GM21526 (cell line): Measurements from ENCODE around the gene PDRG1.

Experiments used
- ATAC-seq: cut with Tn5 transposase; IDR thresholded peaks from one replicate; pipeline ENCODE4 v1.9.1; 2021; ENCODE audit warnings: moderate library complexity; ENCODE audit not compliant: unreplicated experiment, low FRiP score

Gene PDRG1

DNA sequence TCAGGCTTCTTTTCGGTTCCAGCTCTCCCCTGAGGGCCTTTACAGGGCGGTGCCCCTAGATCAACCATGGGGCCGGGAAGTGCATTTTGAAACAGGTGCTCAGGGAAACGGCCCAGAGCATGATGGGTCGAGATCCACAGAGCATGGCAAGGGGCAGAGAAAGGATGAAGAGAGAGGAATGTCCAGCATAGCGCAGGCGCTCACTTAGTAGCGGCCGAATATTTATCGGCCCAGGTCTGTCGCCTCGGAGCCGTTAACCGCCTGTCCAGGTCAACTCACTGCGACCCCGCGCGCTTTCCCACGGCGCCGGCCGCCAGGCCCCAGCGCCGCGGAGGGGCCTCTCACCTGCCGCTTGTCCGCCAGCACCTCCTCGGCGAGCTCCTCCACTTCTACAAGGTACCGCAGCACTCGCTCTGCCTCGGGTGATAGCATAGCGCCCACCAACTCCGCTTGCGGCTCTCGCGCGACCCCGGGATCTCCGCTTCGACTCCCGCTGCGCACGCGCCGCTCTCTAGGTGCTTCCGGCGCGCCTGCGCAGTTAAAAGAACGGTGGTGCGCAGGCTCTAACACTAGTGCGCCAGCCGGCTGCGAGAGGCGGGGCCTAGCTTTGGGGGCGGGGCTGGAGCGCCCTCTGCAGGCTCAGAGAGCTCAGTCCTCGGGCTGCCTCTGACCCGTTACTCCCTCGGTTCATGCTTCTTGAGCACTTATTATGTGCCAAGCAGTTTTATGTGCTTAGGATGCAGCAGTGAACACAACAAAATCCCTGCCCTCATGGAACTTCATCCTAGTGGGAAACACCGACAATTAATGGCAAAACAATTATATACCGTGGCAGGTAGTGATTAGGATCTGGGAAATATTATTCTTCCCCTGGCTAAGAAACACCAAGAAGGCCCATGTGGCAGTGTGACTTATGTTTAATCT is at the start of gene PDRG1:
Gene PDRG1 (minus strand): TSS at position 517 of the 924 bp plus-strand sequence. CDS start 85 bp downstream, at position 432.
- ATAC-seq: peak; percentile 84

DNA sequence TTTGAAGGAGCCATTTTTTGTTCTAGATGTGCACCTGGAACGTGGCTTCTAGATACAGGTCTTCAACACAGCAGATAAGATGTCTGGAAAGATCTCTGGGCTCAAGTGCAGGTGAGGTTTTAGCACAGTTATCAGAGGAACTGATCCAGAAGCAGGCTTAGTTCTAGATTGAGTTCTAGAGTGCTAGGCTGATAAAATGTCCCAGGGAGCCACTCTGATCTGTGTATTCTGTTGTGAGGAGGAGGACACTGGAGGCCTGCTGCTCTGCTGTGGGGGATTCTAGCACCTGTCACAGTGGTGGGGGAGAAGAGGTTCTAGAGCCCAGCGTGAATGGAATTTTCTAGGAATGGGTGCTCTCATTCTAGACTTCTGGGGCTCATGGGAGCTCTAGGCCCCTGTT is 46.4 kb upstream of the PDRG1 start:
- no peak for ATAC-seq

DNA sequence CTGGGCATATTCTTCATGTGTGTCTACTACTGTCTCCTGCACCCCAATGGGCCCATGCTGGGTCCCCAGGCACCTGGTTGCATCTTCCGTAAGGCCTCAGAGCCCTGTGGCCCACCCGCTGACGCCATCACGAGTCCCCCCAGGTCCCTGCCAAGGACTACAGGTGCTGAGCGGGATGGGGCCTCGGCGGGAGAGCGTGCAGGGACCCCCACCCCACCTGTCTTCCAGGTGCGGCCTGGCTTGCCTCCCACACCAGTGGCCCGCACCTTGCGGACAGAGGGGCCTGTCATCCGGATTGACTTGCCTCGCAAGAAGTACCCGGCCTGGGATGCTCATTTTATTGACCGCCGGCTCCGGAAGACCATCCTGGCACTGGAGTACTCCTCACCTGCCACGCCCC is 45.1 kb upstream of the PDRG1 start:
- ATAC-seq: no peak

DNA sequence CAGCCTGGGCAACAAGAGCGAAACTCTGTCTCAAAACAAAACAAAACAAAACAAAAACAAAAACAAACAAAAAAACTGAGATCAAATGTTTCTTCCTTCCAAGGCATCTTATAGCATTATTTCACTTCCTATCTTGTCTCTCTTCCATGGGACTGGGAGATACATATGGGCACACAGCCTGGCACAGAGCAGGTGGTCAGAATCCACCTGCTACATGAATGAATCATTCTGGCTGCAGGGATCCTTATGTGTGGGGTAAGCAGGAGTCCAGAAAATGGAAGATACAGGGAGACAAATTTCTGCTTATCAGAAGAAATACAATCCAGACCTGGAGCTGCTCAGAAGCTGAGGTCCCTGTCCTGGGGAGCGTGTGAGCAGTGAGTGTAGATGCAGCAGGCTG is 40.2 kb upstream of the PDRG1 start:
- ATAC-seq: no peak

DNA sequence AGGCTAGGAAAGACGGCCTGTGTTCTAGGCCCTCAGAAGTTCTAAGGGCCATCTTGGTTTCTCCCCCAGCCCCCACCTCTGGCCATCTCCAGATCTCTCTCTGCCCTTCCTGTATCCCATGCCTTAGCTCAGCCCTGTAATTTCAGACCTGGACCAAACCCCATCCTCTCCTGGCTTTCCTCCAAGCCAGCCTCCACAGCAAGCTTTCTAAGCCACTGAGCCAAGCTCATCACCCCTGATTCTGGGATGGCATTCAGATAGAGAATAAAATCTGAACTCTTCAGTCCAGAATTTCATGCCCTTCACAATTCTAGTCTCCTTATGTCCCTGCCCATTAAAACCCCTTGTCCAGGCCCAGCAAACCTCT is 39.5 kb upstream of the PDRG1 start:
- ATAC-seq: no peak

DNA sequence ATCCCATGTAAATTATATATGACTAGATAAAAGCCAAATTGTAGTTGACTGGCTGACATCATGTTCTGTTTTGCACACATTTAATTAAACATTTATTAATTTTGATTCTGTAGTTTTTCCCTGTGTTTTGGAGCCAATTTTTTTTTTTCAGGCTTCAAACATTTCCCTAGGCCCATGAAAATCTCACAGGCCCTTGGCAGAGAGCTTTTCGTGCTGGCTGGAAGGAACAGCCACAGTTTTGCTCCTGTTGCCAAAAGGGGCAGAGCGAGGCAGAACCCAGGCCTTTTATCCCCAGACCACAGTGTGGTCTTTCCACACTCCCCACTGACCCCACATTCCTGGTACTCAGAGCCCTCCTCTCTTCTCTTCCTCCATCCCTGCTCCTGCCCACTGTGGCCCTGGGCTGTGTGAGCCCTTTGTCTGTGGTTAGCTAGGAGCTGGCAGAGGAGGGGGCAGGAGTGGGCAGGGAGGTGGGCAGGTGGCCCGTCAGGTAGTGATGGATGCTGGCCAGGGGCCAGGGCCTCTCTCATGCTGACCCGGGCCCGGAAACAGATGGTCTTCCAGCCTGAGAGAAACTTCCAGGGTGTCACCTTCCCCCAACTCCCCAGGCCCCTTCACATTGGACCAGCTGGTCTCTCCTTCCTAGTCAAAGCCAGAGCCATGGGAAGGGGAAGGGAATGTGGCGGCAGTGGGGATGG is 38.9 kb upstream of the PDRG1 start:
- ATAC-seq: no peak

DNA sequence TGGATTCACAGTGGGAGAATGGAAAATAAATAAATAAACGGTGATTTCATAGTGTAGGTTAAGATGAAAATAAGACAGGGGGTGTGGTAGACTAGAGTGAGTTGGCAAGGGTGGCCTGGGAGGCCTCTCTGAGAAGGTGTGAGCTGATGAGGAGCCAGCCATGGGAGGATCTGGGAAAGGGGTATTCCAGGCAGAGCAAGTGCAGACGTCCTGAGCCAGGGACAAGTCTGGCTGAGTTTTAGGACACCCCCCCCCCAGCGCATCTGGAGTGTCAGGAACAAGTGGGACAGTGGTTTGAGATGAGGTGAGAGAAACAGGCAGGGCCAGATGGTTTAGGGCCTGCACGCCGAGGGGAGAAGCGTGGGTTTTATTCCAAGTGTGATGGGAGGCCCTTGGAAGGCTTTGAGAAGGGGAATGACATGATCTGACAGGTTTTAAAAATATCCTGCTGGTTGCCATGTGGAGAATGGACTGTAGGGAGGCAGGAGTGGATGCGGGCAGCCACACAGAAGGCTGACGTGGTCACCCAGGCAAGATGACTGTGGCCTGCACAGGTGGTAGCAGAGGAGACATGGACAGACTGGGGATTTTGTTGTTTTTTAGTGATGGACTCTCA is 37.3 kb upstream of the PDRG1 start:
- ATAC-seq: no peak

DNA sequence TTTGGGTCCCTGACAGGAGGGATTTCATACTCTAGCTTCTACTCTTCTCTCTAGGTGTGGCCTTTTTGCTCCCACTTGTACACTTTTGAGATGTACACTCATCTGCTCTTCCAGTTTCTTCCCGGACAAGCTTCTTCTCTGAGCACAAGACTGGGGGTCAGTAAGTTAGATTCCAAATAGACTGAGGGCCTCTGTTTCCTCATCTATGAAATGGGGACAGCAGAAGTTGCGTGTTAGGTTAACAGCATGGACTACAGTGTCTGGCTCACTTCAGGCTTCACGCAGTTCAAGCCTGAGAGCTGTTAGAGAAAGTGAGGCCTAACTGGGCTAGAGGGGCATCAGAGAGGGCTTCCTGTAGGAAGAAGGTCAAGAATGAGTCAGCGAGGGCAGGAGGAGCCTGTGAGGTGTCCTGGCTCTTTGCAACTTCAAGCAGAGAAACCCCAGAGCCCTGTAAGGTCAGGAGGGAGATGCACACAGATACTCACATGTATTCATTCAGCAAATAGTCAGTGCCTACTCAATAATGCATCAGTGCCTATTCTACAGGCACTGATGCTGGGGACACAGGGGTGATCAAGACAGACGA is 36.7 kb upstream of the PDRG1 start:
- ATAC-seq: no peak

DNA sequence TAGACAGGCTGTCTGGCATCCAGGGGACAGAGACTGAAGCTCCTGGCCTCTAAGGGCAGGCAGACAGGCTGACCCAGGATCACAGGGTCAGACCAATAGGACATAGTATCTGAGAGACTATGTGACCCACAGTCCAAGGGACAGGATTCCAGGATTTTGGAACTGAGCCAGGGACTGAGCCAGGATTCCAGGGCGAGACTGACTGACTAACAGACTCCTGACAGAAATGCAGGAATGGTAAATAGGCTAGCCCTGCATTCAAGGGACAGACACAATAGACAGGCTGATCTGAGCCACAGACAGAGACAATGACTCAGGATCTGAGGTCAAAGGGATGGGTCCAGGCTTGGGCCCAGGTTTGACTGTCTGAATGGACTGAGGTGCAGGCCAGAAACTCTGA is 35.9 kb upstream of the PDRG1 start:
- no peak for ATAC-seq

DNA sequence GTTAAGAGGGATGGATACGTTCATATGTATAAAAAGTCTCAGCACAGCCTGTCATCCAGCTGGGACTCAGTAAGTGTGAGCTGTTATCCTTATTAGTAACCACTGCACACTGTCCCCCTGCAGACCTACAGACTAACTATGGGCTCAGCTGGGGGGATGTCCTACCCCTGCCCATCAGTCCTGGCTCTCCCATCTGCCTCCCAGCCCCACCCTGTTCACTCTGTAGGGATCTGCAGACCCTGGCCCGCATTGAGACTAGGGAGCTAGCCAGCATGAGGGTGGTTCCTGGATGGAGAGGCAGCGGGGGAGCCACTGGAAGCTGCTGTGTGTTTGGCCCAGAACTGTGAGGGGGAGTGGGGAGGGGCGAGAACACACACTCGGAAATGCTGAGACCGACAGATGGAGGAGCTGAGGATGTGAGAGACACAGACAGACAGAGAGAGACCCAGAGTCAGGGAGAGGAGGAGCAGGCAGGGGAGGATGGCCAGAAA is 33.2 kb upstream of the PDRG1 start:
- no peak for ATAC-seq

DNA sequence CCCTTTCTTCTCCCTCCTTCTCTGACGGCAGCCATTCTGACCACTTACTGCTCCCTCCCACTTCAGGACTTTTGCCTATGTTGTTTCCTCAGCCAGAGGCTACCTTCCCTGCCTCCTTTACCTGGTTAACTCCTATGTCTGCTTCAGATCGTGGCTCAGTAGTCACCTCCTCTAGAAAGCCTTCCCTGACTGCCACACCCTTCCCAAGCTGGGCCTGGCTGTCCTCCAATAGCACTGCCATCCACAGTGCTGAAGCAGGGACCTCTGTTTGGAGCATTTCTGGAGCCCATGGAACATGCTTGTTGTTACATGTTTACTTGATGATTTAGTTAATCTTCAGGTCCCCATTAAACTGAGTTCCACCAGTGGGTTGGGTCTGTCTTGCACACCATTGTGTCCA is 29.9 kb upstream of the PDRG1 start:
- no peak for ATAC-seq

DNA sequence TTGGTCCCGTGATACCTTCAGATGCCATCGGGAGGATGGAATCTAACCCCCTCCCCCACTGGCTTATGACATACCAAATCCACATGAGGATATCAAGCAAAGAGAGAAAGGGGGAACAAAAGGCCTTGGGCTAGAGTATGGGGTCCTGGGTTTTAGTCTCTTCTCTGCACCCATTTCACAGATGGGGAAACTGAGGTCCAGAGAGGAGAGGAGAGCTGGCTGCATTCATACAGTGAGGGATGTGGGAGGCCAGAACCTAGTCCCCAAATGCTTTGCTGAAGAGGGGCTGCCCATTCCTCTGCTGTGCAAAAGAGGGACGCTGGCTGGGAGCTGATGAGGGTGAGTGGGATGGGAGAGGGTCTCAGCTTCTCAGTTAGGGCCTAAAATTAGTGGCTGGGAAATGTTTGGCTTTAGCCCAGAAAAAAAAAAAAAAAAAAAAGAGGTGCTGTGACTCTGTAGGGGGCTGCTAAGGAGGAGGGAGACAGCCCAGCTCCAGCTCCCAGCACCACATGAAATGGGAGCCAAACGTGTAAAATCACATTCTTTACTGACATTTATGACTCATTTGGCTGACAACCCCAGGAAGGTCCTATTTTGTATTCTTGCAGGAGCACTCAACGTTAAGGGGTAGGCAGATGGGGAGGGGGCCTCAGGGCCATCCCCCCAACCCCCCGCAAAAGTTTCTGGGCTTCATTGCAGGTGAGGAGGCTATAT is 28.0 kb upstream of the PDRG1 start:
- no peak for ATAC-seq

DNA sequence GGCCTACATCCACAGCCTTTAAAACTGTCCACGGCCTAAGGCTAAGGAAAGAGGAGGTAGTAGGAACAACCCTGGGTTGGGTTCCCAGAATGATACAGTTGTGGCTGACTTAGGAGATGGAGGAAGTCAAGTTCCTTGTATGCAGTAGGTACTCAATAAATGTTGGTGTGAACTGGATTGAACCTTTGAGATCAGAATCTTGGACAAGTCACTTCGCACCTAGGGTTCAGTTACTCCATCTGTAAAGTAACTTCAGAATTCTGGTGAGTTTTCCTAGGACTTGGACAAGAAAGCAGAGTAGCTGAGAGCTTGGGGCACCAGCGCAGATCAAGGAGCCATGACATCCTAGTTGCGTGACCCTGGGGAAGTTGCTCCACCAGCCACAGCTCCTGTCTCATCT is 25.2 kb upstream of the PDRG1 start:
- no peak for ATAC-seq

DNA sequence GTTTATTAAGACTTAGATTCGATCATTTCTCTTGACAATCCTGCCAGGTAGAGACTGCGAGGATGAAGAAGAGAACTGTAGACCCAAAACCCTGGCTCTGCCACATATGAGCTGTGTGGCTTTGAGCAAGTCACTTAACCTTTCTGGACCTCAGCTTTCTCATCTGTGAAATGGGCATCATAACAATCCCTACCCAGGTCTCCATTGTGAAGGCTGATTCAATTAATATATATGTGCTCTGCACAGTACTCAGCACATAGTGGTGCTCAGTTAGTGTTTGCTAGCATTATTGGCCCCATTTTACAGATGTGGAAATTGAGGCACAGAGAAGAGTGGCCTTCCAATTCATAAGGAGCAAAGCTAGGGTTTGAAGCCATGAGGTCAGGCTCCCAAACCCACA is 24.0 kb upstream of the PDRG1 start:
- no peak for ATAC-seq

DNA sequence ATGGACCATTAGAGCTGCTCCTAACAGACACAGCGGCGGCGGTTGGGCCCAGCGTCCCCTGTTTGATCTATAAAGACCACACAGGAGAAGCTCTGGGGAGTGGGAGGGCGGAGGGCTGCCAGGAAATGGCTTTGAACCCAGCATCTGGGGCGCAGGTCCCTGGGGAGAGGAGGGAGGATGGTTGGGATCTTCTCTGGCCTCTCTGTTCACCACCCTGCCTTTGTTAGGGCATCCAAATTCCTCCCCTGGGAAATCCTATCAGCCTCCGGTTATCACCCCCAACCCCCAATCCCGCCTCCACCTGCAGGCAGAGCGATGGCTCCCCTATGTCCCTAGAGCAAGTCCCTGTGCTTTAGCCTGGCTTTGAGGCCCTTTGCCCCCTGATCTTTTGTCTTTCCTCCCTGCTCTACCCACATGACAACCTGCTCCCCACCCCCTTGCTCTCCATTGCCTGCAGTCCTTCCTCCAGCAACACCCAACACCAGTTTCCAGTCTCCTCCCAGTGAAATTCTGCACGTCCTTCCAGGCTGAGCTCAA is 23.2 kb upstream of the PDRG1 start:
- no peak for ATAC-seq

DNA sequence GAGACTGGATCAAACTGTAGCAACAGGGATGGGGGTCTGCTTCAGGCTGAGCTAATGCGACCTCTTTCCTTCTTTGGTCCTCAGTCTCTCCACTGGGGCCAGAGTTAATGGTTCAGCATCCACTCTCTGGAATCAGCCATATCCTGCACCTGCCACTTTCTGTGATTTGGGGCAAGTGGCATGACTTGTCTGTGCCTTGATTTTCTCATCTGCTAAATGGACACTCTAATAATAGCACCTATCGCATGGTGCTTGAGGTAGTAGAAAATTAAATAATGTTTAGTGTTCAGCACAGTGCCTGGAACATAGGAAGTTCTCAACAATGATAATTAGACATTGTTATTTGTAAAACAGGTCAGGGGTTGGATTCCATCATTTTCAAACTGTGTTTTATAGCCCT is 22.4 kb upstream of the PDRG1 start:
- no peak for ATAC-seq

DNA sequence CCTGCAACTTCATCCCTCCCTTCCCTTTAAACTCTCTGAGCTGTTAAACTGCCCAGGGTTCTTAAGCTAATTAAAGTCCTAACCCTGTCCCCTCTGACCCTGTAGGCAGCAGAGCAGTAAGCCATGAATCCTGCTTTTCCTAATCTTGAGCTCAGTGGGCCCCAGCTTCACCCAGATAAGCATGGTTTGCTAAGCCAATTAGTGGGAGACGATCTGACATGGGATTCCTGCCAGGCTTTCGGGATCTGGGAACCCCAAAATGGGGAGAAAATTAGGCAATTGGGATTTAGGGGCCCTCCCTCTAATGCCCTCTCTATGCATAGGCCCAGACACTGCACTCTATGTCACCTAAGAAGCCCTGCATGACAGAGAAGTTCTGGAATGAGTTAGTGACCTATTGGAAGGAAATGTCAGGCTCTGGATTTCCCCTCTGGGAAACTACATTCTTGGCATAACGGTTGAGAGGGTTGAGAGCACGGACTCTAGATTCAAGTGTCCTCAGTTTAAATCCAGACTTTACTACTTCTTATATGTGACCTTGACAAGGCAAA is 20.7 kb upstream of the PDRG1 start:
- no peak for ATAC-seq

DNA sequence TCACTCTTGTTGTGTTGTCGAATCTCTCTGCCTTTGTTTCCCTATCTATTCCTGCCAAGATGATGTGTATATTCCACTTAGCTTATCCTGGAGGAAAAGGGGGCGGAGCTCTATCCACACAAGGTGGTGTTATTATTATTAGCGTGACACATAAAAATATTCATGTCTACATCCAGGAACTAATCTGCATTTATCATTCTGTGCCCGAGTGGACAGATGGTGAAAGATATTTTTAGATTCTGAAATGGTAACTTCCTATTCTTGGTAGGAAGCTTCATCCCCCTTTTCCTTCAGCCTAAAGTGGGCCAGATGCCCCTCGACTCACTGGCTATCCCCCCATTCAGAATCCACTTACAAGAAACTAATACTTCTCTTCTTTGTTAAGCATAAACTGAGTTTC is 18.1 kb upstream of the PDRG1 start:
- ATAC-seq: no peak

DNA sequence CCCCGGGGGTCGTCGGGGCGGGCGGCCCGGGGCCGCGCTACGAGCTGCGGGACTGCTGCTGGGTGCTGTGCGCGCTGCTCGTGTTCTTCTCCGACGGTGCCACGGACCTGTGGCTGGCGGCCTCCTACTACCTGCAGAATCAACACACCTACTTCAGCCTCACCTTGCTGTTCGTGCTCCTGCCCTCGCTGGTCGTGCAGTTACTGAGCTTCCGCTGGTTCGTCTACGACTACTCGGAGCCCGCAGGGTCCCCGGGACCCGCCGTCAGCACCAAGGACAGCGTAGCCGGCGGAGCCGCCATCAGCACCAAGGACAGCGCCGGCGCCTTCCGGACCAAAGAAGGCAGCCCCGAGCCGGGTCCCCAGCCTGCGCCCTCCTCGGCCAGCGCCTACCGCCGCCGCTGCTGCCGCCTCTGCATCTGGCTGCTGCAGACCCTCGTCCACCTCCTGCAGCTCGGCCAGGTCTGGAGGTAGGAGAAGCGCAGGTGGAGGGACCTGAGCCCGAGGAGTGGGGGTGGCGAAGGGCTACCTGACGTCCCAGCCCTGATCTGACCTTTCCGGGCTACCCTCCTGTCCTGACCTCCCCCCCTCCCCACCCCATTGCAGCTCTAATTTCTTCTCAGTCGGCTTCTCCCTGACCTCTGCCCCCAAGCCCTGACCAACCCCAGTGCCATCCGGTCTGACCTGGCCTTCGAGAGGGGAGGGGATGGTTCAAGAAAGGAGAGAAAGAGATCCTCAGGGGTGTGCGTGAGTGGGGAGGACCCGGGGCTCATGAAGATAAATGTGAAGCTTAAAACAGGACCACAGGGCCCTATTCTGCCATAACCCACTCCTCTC is 16.7 kb upstream of the PDRG1 start:
- ATAC-seq: no peak
